ENCODE data around the gene SEMA4C. TPM values are rescaled to one million over a fixed set of nuclear protein-coding genes. Genes with fewer than 3 reads are reported as not detected.

SEMA4C gene
- total RNA-seq, 1 donor from 2014 or later, result 119 TPM

- no peak overlapping the region for H3K4me3 Mint-ChIP-seq (ENCODE audit: unreplicated experiment)
- peaks cover 8% of the 10 kb centered on the region for H3K4me1 Mint-ChIP-seq (ENCODE audit: low read depth, unreplicated experiment)
- H3K9me3 Mint-ChIP-seq (ENCODE audit: unreplicated experiment), result peaks cover 7% of the 10 kb centered on the region
- H3K27me3 Mint-ChIP-seq (ENCODE audit: unreplicated experiment), result peaks cover 10% of the 10 kb centered on the region
- no peak for TF ChIP-seq CTCF (IDR thresholded peaks at IDR 0.05; ENCODE audit: partially characterized antibody, unreplicated experiment)
- no peak overlapping the region for H3K27ac Mint-ChIP-seq (ENCODE audit: unreplicated experiment)
- DNase-seq, result no peak
- no peaks in the 10 kb centered on the region for H3K36me3 Mint-ChIP-seq (ENCODE audit: unreplicated experiment)
Measured at GRCh38 chr2:96909611-96910021, 39.7 kb upstream of the SEMA4C start.

GRCh38 chr2:96907115-96908041, 37.5 kb upstream of the SEMA4C start:
- Mint-ChIP-seq H3K4me1 (ENCODE audit: low read depth, unreplicated experiment) (peaks cover 8% of the 10 kb centered on the region), H3K27me3 (ENCODE audit: unreplicated experiment) (peaks cover 4% of the 10 kb centered on the region), H3K27ac (ENCODE audit: unreplicated experiment) (no peak overlapping the region), H3K4me3 (ENCODE audit: unreplicated experiment) (no peak overlapping the region), H3K36me3 (ENCODE audit: unreplicated experiment) (no peaks in the 10 kb centered on the region), H3K9me3 (ENCODE audit: unreplicated experiment) (peaks cover 5% of the 10 kb centered on the region)
- no peak for DNase-seq
- TF ChIP-seq CTCF (IDR thresholded peaks at IDR 0.05; ENCODE audit: partially characterized antibody, unreplicated experiment), result no peak

GRCh38 chr2:96906729-96907114, 36.8 kb upstream of the SEMA4C start:
- DNase-seq, result no peak
- Mint-ChIP-seq H3K27me3 (ENCODE audit: unreplicated experiment) (peaks cover 4% of the 10 kb centered on the region), H3K36me3 (ENCODE audit: unreplicated experiment) (no peaks in the 10 kb centered on the region), H3K9me3 (ENCODE audit: unreplicated experiment) (peaks cover 5% of the 10 kb centered on the region), H3K4me1 (ENCODE audit: low read depth, unreplicated experiment) (peaks cover 8% of the 10 kb centered on the region), H3K4me3 (ENCODE audit: unreplicated experiment) (no peak overlapping the region), H3K27ac (ENCODE audit: unreplicated experiment) (no peak overlapping the region)
- no peak for TF ChIP-seq CTCF (IDR thresholded peaks at IDR 0.05; ENCODE audit: partially characterized antibody, unreplicated experiment)

GRCh38 chr2:96903815-96904214, 33.9 kb upstream of the SEMA4C start:
- Mint-ChIP-seq H3K4me1 (ENCODE audit: low read depth, unreplicated experiment) (peaks cover 2% of the 10 kb centered on the region), H3K36me3 (ENCODE audit: unreplicated experiment) (no peaks in the 10 kb centered on the region), H3K27me3 (ENCODE audit: unreplicated experiment) (peaks cover 2% of the 10 kb centered on the region), H3K9me3 (ENCODE audit: unreplicated experiment) (peaks cover 5% of the 10 kb centered on the region), H3K27ac (ENCODE audit: unreplicated experiment) (no peak overlapping the region), H3K4me3 (ENCODE audit: unreplicated experiment) (no peak overlapping the region)
- no peak for DNase-seq
- TF ChIP-seq CTCF (IDR thresholded peaks at IDR 0.05; ENCODE audit: partially characterized antibody, unreplicated experiment), result no peak

GRCh38 chr2:96903318-96903717, 33.4 kb upstream of the SEMA4C start:
- TF ChIP-seq CTCF (IDR thresholded peaks at IDR 0.05; ENCODE audit: partially characterized antibody, unreplicated experiment), result no peak
- Mint-ChIP-seq H3K27ac (ENCODE audit: unreplicated experiment) (no peak overlapping the region), H3K27me3 (ENCODE audit: unreplicated experiment) (peaks cover 3% of the 10 kb centered on the region), H3K36me3 (ENCODE audit: unreplicated experiment) (no peaks in the 10 kb centered on the region), H3K4me1 (ENCODE audit: low read depth, unreplicated experiment) (peaks cover 2% of the 10 kb centered on the region), H3K9me3 (ENCODE audit: unreplicated experiment) (peaks cover 3% of the 10 kb centered on the region), H3K4me3 (ENCODE audit: unreplicated experiment) (no peak overlapping the region)
- DNase-seq, result no peak

All from glutamatergic neuron (in vitro differentiated cells).